Fibroblast of skin of left biceps (primary cell): ENCODE data around the gene ARL8A.
"Not testable (repeated sequence)": the region's sequence is repeated elsewhere in the genome, so short reads cannot be mapped to it uniquely, and the experiment has no call there.

Experiments used
- DNase-seq, 2 experiments: peaks; one replicate each; pipeline ENCODE4 v3.0.0-alpha.2; 2013; ENCODE audit warnings: low read depth in 2 of 2

ARL8A gene

GRCh38 chr1:202144402-202145067 lies at the start of gene ARL8A:
ARL8A (minus strand) TSS chr1:202144737; CDS start chr1:202144572, 165 bp downstream.
- no peak for DNase-seq

GRCh38 chr1:202194328-202194648 lies 49.8 kb upstream of the ARL8A start:
- DNase-seq, result no peak

DNA sequence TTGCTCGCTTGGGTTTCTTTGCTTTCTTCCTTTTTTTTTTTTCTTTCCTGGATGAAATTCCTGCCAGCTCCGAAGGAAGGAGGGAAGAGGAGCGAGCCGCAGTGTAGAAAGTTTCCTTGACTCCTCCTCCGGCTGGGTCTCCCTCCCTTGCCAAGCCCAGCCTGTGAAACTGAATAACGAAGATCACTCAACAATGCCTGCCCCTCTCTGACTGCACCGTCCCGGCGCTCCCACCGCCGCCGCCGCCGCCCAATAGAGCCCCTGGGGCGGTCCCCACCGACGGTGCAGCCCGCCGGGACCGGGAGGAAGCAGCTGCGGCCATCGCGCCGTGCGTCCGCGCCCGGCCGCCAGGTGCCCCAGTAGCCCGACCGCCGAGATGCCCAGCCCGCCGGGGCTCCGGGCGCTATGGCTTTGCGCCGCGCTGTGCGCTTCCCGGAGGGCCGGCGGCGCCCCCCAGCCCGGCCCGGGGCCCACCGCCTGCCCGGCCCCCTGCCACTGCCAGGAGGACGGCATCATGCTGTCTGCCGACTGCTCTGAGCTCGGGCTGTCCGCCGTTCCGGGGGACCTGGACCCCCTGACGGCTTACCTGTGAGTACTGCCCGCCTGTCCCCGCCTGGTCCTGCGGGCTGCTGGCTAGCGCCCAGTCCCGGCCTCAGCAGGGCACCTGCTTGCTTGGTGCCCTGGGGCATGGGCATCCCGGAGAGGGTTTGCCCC lies 49.2 kb upstream of the ARL8A start, which contains the start of gene LGR6:
TSS of gene LGR6 (plus strand) at position 186 of the 714 bp plus-strand sequence. CDS start at position 377, 191 bp downstream.
- DNase-seq, result no peak

- no peak for DNase-seq
Observed at GRCh38 chr1:202192770-202193613, 48.5 kb upstream of the ARL8A start.

DNA sequence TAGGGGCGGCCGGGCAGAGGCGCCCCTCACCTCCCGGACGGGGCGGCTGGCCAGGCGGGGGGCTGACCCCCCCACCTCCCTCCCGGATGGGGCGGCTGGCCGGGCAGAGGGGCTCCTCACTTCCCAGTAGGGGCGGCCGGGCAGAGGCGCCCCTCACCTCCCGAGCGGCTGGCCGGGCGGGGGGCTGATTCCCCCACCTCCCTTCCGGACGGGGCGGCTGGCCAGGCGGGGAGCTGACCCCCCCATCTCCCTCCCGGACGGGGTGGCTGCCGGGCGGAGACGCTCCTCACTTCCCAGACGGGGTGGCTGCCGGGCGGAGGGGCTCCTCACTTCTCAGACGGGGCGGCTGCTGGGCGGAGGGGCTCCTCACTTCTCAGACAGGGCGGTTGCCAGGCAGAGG lies 46.9 kb upstream of the ARL8A start:
- DNase-seq, result not testable (repeated sequence)

- no peak for DNase-seq
Observed at GRCh38 chr1:202189918-202190715, 45.6 kb upstream of the ARL8A start.

DNA sequence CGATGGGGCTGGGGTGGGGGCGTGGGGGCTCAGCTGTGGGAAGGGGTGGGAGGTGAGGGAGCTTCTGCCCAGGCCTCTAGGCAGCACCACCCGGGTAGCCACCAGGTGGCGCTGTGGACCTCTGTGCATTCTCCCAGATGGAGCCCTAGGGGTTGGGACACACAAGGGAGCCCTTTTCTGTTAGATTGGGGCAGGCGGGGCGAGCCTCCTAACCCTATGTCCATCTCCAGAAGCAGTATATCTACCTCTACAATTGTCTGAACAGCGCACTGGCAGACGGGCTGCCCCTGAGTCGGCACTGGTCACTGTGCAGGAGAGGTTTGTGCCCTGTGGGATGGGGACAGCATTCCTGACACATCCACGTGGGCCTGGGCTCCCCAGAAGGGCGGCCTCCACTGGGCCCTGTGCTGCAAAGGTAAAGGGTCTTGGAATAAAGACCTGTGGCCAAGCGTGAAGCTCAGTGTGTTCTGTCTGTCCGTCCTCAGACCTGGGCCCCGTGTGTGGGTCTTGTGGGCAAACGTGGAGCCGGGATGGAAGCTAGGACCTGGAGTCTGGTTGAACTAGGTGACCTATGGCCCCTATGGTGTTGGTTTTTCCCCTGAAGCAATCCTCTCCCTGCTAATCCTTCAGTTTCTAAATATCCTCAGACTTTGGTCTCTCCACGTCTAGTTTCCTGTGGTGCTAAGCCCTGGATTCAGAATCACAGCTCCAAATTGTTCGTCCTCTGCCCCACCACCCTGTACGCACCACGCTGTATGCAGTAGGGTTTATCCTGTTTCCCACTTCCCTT lies 44.7 kb upstream of the ARL8A start:
- no peak for DNase-seq

GRCh38 chr1:202187697-202188407 lies 43.3 kb upstream of the ARL8A start:
- DNase-seq, result no peak

DNA sequence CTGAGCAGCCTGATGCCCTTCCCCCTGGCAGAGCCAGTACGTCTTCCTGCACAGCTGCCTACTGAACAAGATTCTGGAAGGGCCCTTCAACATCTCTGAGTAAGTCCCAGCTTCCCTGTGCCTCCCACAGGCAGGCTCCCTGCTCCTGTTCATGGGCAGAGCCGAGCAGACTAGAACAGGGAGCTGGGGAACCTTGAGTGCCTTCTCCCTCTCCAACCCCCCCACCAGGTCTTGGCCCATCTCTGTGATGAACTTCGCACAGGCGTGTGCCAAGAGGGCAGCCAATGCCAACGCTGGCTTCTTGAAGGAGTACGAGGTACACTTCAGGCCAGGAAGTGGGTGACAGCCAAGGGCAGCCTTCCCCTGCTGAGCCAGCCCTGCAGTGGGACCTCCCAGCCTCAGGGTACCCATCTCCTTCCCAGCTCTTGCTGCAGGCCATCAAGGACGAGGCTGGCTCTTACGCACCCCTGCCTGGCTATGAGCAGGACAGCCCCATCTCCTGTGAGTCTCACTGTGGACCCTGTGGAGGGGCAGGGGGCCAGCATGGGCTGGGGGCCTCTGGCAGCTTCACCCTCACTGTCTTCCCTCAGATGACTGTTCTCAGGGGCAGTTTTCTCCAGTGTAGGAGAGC lies 42.6 kb upstream of the ARL8A start:
- no peak for DNase-seq

DNA sequence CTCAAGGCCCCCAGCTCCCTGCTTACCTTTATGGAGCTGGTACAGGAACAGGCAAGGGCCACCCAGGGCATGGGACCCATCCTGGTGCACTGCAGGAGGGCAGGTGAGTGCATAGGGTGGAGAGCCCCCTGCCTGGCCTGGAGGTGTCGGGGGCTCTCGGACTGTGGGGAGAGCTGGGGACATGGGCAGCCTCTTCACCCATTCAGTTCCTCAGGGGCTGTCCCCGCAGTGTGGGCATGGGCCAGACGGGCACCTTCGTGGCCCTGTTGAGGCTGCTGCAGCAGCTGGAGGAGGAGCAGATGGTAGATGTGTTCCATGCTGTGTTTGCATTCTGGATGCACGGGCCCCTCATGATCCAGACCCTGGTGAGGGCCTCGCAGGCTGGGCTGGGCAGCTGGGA lies 41.8 kb upstream of the ARL8A start:
- no peak for DNase-seq

DNA sequence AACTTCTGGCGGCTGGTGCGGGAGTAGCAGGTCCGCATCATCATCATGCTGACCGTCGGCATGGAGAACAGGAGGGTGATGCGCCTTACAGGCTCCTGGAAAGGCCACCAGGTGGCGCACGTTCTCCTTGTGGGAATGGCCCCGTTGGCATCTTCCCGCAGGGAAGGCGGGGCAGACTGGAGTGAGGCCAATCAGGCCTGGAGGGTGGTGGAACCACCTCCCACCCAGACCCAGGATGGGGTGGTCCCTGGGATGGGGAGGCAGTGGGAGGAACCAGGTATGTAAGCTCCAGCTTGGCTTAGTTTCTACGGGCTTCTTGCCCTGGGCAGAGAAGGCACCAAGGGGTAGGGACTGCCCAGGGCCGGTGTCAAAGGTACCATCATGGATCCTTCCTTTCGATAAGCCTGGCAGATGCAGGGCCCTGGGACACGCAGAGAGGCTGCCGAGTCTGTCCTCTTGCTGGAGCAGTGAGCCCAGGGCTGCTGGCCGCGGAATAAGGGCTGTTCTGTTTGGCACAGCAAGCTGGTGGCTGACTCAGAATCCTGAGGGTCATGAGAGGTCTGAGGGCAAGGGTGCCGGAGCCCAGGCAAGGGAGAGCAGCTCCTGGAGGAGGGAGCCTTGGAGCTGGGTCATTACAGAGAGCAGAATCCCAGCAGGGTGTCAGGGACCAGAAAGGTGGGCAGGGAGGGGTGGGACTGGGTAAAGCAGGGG lies 40.4 kb upstream of the ARL8A start:
- DNase-seq, result peak; percentile 46 to 51

- no peak for DNase-seq
Observed at GRCh38 chr1:202182040-202182877, 37.7 kb upstream of the ARL8A start.

- DNase-seq, result no peak
Observed at GRCh38 chr1:202181586-202181985, 37.0 kb upstream of the ARL8A start.

DNA sequence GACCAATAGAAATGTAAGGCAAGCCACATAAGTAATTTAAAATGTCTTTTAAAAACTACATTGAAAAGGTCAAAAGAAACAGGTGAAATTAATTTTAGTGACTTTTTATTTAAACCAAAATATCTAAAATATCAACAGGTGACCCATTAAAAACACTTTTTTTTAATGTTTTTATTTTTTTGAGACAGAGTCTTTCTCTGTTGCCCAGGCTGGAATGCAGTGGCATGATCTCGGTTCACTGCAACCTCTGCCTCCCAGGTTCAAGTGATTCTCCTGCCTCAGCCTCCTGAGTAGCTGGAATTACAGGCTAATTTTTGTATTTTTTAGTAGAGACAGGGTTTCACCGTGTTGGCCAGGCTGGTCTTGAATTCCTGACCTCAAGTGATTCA lies 36.2 kb upstream of the ARL8A start:
- DNase-seq, result not testable (repeated sequence)

- DNase-seq, result no peak
Observed at GRCh38 chr1:202179828-202180750, 35.6 kb upstream of the ARL8A start.

- DNase-seq, result no peak
Observed at GRCh38 chr1:202176949-202177927, 32.7 kb upstream of the ARL8A start.
